Fibroblast of skin of back (primary cell): ENCODE data around the gene ZHX3.
"Not testable (repeated sequence)": the region's sequence is repeated elsewhere in the genome, so short reads cannot be mapped to it uniquely, and the experiment has no call there.

Experiments used
- DNase-seq: peaks from one replicate; pipeline ENCODE4 v3.0.0-alpha.2; 2013

Gene ZHX3

GRCh38 chr20:41330343-41330720 lies 12.8 kb upstream of the ZHX3 start:
- peak; percentile 80 for DNase-seq

- peak; percentile 100 for DNase-seq
Observed at GRCh38 chr20:41329435-41330342, 12.2 kb upstream of the ZHX3 start.

- DNase-seq: no peak
Observed at GRCh38 chr20:41327178-41327577, 9.6 kb upstream of the ZHX3 start.

GRCh38 chr20:41320976-41321375 lies 3.4 kb upstream of the ZHX3 start:
- no peak for DNase-seq

GRCh38 chr20:41320441-41320840 lies 2.9 kb upstream of the ZHX3 start:
- no peak for DNase-seq

- DNase-seq: no peak
Observed at GRCh38 chr20:41318271-41318649, 729 bp upstream of the ZHX3 start.

GRCh38 chr20:41316602-41317545 lies 657 bp downstream of the ZHX3 start:
- DNase-seq: peak; percentile 95

- DNase-seq: no peak
Observed at GRCh38 chr20:41316051-41316450, 1.5 kb downstream of the ZHX3 start.

- DNase-seq: no peak
Observed at GRCh38 chr20:41314386-41314785, 3.1 kb downstream of the ZHX3 start.

GRCh38 chr20:41312009-41312408 lies 5.5 kb downstream of the ZHX3 start:
- DNase-seq: not testable (repeated sequence)

GRCh38 chr20:41309817-41310216 lies 7.7 kb downstream of the ZHX3 start:
- DNase-seq: peak; percentile 31

- DNase-seq: no peak
Observed at GRCh38 chr20:41308726-41309413, 8.7 kb downstream of the ZHX3 start.

- DNase-seq: peak; percentile 51
Observed at GRCh38 chr20:41308290-41308711, 9.2 kb downstream of the ZHX3 start.

- no peak for DNase-seq
Observed at GRCh38 chr20:41307021-41307420, 10.5 kb downstream of the ZHX3 start.

GRCh38 chr20:41306061-41306727 lies 11.3 kb downstream of the ZHX3 start:
- no peak for DNase-seq

- no peak for DNase-seq
Observed at GRCh38 chr20:41304424-41305079, 13.0 kb downstream of the ZHX3 start.

GRCh38 chr20:41304002-41304401 lies 13.5 kb downstream of the ZHX3 start:
- DNase-seq: no peak

GRCh38 chr20:41300886-41301285 lies 16.6 kb downstream of the ZHX3 start:
- no peak for DNase-seq

GRCh38 chr20:41300383-41300782 lies 17.1 kb downstream of the ZHX3 start:
- DNase-seq: no peak

- DNase-seq: peak; percentile 51
Observed at GRCh38 chr20:41299899-41300298, 17.6 kb downstream of the ZHX3 start.

GRCh38 chr20:41293269-41294037 lies 24.1 kb downstream of the ZHX3 start:
- no peak for DNase-seq
